Type B pancreatic cell (in vitro differentiated cells): ENCODE measurements around the gene SUPT20HL1. TPM values are rescaled to one million over a fixed set of nuclear protein-coding genes. Genes with fewer than 3 reads are reported as not detected.
"Not testable (repeated sequence)": the region's sequence is repeated elsewhere in the genome, so short reads cannot be mapped to it uniquely, and the experiment has no call there.

Experiments used
- DNase-seq: peaks from one replicate; pipeline ENCODE4 v3.0.0; 2021; ENCODE audit warnings: mixed read lengths; ENCODE audit not compliant: unreplicated experiment; ENCODE audit errors: extremely low spot score
- H3K27ac Mint-ChIP-seq: 2 replicates; pipeline ENCODE4 v1.8.0; 2021; ENCODE audit warnings: mild to moderate bottlenecking, mixed read lengths
- H3K27me3 Mint-ChIP-seq: 2 replicates; pipeline ENCODE4 v1.8.0; 2021; ENCODE audit warnings: mixed read lengths
- H3K36me3 Mint-ChIP-seq: 2 replicates; pipeline ENCODE4 v1.8.0; 2021; ENCODE audit warnings: mixed read lengths
- H3K4me1 Mint-ChIP-seq: one replicate; pipeline ENCODE4 v1.8.0; 2021; ENCODE audit warnings: mixed read lengths; ENCODE audit not compliant: unreplicated experiment
- H3K4me3 Mint-ChIP-seq: 2 replicates; pipeline ENCODE4 v1.8.0; 2021; ENCODE audit warnings: mild to moderate bottlenecking, mixed read lengths
- H3K9me3 Mint-ChIP-seq: 2 replicates; pipeline ENCODE4 v1.8.0; 2021; ENCODE audit warnings: mixed read lengths
- total RNA-seq: library from RNA; stranded (reverse); gene quantifications from 2 replicates; pipeline ENCODE4 v1.2.1, GENCODE V29; 2021; ENCODE audit warnings: low replicate concordance
- TF ChIP-seq, protein P1 (sequence below): fragments of 200-600 bp; sonication (generic); conservative IDR thresholded peaks from 2 replicates; pipeline ENCODE4 v1.5.0; 2021; ENCODE audit warnings: antibody characterized with exemption, mild to moderate bottlenecking

The SUPT20HL1 gene
- total RNA-seq, 1 donor from 2014 or later, result not detected

DNA sequence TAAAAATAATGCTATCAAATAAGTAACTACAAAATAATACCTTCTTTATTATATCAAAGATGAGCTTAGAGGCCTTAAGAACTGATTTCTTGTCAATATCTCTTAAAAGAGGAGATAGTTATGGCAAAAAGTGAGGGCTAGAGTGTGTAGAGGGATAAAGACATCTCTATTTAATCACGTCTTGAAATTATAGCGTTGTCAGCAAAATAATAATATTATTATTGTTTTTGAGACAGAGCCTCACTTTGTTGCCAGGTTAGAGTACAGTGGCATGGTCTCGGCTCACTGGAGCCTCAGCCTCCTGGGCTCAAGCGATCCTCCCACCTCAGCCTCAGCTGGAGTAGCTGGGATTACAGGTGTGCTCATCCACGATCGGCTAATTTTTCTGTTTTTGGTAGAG is 18.3 kb downstream of the SUPT20HL1 start:
- Mint-ChIP-seq H3K4me3 (no peak overlapping the region), H3K27me3 (peaks cover 17% of the 10 kb centered on the region), H3K27ac (no peak overlapping the region), H3K4me1 (no peaks in the 10 kb centered on the region), H3K36me3 (no peaks in the 10 kb centered on the region), H3K9me3 (no peaks in the 10 kb centered on the region)
- DNase-seq, result no peak
- TF ChIP-seq, protein P1, sequence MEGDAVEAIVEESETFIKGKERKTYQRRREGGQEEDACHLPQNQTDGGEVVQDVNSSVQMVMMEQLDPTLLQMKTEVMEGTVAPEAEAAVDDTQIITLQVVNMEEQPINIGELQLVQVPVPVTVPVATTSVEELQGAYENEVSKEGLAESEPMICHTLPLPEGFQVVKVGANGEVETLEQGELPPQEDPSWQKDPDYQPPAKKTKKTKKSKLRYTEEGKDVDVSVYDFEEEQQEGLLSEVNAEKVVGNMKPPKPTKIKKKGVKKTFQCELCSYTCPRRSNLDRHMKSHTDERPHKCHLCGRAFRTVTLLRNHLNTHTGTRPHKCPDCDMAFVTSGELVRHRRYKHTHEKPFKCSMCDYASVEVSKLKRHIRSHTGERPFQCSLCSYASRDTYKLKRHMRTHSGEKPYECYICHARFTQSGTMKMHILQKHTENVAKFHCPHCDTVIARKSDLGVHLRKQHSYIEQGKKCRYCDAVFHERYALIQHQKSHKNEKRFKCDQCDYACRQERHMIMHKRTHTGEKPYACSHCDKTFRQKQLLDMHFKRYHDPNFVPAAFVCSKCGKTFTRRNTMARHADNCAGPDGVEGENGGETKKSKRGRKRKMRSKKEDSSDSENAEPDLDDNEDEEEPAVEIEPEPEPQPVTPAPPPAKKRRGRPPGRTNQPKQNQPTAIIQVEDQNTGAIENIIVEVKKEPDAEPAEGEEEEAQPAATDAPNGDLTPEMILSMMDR, result no peak

DNA sequence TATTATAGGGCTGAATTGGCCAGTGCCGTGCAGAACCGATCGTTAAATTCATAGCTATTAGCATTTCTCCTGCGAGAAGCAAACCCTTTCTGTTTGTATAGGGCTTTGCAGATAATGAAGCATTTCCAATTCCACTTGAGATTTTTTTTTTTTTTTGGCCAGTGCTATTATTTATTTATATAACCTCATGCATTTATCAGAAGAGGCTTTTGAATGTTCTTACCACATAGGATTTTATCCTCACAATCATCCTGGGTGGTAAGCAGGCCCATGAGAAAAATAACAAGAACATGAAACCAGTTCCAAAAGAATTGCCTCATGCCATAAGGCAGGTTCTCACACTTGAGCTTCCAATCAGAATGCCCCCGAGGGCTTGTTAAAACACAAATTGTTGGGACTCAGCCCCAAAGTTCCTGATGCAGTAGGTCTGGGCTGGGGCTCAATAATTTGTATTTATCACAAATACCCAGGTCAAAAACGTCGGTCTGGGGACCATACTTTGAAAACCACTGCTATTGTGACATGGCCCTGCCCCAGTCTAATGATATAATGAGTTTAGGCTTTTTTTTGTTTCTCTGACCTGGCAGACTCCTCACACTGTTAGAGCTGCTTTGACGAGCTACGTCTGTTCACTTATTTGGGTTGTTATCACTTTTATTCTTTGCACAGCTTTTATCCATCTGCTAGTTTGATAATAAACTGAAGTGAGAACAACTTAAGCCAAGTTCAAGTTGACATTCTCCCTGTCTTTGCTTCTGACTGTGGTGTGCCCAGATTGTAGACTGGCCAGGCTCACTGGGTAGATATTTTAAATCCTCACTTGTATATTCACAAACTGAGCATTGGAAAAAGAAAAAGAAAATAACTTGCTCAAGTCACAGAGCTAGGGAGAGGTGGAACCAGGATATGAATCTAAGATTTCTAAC is 20.1 kb downstream of the SUPT20HL1 start:
- H3K9me3 Mint-ChIP-seq, result no peaks in the 10 kb centered on the region
- DNase-seq, result no peak
- H3K27ac Mint-ChIP-seq, result no peak overlapping the region
- no peak overlapping the region for H3K4me3 Mint-ChIP-seq
- no peaks in the 10 kb centered on the region for H3K4me1 Mint-ChIP-seq
- TF ChIP-seq, protein P1, result no peak
- peaks cover 30% of the 10 kb centered on the region for H3K27me3 Mint-ChIP-seq
- no peaks in the 10 kb centered on the region for H3K36me3 Mint-ChIP-seq

DNA sequence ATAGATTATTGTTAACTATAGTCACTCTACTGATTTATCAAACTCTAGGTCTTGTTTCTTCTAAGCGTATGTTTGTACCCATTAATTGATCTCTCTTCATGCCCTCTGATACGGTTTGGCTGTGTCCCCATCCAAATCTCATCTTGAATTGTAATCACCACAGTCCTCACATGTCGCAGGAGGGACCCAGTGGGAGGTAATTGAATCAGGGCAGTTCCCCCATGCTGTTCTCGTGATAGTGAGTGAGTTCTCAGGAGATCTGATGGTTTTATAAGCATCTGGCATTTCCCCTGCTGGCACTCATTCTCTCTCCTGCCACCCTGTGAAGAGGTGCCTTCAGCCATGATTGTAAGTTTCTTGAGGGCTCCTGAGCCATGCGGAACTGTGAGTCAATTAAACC is 21.9 kb downstream of the SUPT20HL1 start:
- H3K4me3 Mint-ChIP-seq, H3K4me1 Mint-ChIP-seq, H3K27ac Mint-ChIP-seq, H3K9me3 Mint-ChIP-seq, H3K36me3 Mint-ChIP-seq, DNase-seq: not testable (repeated sequence)
- peaks cover 31% of the 10 kb centered on the region for H3K27me3 Mint-ChIP-seq

DNA sequence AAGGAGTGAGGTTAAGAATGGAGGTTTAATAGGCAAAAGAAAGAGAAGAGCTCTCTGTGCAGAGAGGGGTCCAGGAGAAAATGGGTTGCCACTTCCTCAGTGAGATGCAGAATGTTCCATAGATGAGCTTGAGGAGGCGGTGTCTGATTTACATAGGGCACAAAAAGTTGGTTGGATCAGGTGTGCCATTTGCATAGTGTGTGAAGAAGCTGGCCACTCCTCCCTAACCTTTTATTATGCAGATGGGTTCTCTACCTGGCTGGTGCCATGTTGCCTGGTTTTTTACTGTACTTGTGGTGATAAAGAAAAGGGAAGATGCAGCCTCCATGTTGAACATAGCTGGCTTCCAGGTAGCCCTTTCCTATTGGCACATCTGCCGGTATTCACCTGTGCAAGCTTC is 27.3 kb downstream of the SUPT20HL1 start:
- Mint-ChIP-seq H3K27me3 (peaks cover 37% of the 10 kb centered on the region), H3K9me3 (no peaks in the 10 kb centered on the region), H3K4me1 (no peaks in the 10 kb centered on the region), H3K4me3 (no peak overlapping the region), H3K36me3 (no peaks in the 10 kb centered on the region), H3K27ac (no peak overlapping the region)
- TF ChIP-seq, protein P1, result no peak
- DNase-seq, result no peak

DNA sequence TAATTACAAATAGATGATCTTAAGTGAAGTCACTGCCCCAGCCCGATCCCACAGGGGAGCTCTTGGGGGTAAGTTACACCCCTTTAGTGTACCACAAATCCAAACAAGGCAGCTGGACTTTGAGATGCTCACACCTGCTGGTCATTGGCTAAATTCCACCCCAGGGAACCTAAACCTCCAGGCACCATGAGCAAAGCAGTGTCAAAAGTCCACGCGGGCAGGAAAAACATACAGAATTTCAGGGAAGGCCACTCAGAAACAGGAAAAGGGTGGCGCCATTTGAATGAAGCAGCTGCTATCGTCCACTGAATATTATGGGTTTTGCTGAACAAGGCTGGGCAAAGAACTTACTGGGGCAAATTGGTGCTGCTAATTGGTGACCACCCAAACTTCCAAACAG is 30.9 kb downstream of the SUPT20HL1 start:
- Mint-ChIP-seq H3K4me3 (no peak overlapping the region), H3K27me3 (peaks cover 37% of the 10 kb centered on the region), H3K4me1 (peaks cover 7% of the 10 kb centered on the region), H3K9me3 (no peaks in the 10 kb centered on the region), H3K27ac (no peak overlapping the region), H3K36me3 (no peaks in the 10 kb centered on the region)
- no peak for DNase-seq
- TF ChIP-seq, protein P1, result no peak

DNA sequence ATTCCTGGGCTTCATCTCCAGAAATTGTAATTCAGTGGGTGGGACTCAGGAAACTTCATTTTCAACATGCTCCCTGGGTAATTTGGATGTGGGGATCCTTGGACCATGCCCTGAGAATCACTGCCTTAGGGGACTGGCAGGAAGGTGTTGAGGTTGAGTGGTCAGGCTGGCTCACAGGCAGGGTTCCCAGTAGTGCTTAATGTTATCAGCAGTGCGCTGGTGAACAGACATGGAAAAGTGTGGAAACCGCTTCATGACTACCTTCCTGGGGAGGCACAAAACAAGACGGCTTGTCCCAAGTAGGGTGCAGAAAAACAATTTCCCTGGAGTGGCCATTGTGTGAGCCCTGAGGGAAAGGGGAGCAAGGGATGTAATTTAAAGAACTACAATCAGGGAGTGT is 31.4 kb downstream of the SUPT20HL1 start:
- no peaks in the 10 kb centered on the region for H3K9me3 Mint-ChIP-seq
- H3K27ac Mint-ChIP-seq, result no peak overlapping the region
- H3K27me3 Mint-ChIP-seq, result peaks cover 37% of the 10 kb centered on the region
- H3K4me1 Mint-ChIP-seq, result peaks cover 7% of the 10 kb centered on the region
- DNase-seq, result no peak
- no peaks in the 10 kb centered on the region for H3K36me3 Mint-ChIP-seq
- no peak overlapping the region for H3K4me3 Mint-ChIP-seq
- TF ChIP-seq, protein P1, result no peak
